T1000 (cell line): ENCODE data around the gene ARFGAP3.
"Not testable (repeated sequence)": the region's sequence is repeated elsewhere in the genome, so short reads cannot be mapped to it uniquely, and the experiment has no call there.

Experiments used
- DNase-seq: peaks from one replicate; lab custom pipeline; 2025; ENCODE audit warnings: mixed read lengths; lab: John Stamatoyannopoulos, UW

Gene ARFGAP3

DNA sequence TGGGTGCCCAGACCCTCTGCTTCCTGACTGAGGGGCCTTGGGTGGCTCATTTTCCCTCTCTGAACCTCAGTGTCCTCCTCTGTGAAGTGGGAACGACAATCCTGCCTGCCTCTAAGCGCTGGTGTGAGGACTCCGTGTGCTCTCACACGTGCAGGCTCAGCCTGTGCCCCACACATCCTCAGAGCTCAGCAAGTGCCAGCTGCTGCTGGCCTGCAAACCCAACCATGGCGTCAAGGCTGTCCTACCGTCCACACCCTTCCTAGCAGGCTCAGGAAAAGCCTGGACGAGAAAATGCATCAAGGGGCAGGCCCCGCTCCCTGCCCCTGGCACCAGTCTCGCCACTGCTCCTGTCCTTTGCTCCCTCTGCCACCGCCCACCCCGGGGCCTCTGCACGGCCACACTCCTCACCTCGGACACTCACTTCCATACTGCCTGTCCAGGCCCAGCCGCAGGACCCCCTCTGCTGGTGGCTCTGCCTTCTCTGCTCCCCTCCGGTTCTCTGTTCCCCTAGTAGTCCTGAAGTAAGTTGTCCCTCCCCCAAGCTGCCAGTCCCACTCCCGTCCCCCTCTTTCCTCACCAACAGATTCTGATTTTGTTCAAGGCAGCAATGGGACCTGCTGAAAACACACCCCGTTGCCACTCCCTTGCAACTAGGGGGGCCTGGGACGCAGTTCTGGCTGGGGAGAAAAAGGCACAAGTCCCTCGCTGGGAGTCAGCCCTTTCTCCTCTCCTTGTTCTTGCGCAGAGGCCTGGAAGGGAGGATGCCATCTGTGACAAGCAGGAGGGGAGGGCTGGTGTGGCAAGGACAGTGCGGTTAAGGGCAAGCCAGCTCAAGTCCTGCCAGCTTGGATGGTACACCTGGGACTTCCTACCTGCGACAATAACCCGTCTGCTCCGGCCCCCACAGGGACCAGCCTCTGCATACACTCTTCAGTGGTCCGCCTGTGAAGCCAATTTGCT is 62.2 kb downstream of the ARFGAP3 start:
- no peak for DNase-seq

DNA sequence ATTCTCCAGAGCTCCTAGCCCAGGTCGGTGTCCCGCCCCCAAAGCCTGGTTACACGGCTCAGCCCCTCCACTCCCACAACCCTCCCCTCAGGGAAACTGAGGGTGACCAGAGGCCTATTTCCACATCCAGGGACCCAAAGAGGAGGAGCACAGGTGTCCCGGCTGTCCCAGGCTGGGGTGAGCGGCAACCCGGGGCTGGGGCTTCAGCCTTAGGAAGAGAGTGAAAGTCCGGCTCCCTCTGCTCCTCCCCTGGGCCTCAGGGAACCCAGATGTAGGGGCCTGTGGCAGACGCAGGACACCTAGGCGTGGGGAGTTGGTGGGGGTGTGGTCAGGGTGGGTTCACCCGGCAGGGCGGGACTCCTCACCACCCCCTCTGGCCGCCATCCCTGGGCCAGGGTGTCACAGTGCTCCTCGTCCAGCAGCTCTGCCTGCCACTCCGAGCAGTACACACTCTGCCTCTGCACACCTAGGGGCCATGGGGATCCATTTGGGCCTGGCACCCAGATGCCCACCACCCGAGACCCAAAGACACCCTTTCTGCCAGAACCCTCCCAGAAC is 63.1 kb downstream of the ARFGAP3 start:
- DNase-seq, result no peak

DNA sequence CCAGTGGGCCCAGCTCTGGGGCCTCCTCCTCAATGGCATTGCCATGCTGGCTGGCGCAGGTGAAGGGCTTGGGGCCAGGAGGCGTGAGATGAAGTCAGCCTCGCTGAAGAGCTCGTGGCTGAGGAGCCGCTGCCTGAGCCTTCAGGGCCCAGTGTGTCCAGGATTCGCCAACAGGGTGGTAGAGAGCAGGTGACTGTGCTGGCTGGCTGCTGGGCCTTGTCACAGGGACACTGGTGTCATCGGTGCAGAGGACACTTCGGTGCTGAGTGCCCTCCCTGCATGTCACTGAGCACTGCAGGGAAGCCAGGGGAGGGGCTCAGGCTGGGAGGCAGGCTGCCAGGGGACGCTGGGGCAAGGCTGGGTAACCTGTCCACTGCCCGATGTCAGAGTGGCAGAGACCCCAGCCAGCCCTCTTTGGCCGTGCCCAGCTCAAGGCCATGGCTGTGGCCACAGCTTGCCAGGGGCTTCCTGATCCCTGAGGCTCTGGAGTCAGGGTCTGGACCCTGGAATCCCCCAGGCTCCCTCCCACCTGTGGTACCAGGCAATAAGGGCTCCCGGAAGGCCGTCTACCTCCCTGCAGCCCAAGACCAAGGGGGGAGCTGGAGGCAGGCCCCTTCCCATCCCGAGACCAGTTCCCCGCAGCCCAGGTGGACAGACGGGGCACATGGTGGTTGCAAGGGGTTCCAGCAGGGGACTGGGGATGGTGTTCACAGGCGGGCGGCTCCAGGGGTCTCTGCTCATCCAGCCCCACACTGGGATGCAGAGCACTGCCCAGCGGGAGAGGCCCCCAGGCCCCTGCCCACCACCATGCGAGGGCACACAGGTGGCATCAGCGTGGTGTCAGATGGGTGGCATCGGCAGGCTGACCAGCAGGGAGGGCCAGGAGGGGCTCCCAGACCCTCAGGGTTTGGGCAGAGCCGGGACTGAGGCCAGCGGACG is 63.9 kb downstream of the ARFGAP3 start:
- DNase-seq, result no peak

DNA sequence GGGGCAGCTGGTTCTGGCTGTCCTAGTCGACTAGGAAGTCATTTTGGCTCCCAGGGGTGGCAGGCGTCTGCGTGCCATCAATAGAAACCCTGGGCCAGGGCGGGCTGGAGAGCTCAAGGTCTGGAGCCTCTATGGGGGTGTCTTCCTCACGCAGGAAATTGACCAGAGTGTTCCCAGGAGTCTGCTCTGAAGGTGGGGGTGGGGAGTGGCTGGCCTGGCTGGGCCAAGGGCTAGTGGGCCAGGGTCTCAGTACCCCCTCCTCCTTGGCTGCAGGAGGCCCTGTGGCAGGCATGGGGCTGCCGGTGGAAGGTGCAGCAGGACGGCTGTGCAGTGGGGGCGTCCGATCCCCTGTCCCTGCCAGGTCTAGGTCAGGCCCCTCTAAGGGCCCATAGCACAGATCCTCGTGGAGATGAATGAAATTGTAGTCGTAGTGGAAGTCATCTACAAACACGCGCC is 64.6 kb downstream of the ARFGAP3 start:
- DNase-seq, result no peak

DNA sequence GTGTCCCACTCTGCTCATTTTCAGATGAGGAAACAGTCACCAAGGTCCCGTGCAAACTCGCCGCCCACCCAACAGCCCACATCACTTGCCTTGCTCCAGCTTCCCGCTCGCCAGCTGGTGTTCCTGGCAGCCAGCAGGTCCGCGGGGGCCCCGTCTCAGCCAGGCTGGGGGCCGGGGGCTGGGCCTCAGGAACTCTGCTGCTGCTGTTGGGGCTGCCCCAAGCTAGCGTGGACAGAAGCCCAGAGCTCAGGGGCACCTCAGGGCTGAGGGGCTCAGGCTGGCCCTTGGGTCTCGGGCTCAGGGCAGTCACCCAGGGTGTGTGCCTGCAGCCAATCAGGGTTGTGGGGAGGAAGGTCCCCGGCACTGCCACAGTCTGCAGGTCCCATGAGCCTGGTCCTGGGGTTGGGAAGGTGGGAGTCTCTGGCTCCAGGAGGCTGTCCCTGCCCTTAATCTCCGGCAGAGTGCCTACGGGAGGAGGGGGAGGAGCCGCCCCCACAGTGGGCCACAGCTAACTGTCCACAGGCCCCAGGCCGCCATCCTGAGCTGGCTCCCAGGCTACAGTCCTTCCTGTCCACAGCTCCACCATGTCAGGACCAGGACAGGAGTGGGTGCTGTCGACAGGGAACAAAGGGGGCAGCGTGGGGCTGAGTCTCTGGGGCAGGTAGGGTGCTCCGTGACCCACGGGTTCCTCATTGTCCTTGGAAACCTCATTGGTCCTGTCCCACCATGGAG is 65.2 kb downstream of the ARFGAP3 start:
- DNase-seq, result no peak

DNA sequence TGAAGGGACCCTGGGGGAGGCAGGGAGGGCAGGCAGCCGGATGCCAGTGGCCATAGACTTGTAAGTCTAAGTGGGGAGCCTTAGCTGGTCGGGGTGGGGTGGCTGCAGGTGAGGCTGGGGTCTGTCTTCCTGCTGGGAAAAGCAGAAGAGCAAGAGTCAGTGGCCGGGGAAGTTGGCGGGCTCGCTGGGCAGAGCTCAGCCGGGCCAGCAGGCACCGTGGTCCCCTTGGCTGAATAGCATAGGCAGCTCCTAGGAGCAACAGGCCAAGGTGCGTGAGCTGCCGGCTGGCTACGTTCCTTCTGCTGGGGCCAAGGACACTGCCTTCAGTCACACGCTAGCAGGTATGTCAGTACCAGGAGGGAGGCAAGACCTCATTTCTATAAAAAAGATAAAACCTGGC is 68.6 kb downstream of the ARFGAP3 start:
- no peak for DNase-seq

DNA sequence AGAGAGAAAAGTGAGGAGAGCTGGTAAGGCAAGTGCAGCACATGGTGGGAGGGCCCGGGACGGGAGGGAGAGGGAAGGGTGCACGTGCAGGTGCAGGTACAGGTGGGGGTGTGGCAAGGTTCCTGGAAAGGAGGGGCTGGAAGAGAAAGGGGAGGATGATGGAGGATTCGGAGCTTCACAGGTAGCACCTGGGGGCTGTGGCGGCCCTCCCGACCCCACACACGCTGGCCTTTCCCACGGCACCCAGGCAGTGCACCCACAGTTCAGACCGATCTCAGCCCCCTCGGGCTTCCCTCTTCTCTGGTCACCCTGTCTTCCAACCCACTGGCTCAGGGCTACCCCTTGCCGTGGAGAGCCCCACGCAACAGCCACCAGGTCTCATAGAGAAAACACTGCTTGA is 69.1 kb downstream of the ARFGAP3 start:
- no peak for DNase-seq

DNA sequence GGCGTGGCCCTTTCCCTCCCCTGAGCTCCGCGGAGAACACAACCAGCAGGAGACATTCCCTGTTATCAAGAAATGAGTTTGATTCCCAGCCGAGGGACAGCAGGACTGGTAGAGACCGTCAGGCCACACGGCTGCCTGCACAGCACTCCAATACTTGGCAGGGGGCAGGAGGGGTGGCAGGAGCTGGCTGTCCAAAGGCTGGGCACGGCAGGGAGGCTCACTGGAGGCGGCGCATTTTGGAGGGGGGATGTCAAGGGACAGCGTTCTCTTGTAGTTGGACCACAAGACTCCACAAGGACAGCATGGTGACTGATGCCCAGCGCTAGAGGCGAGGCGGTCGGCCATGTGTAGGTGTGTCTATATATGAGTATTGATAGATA is 69.7 kb downstream of the ARFGAP3 start:
- no peak for DNase-seq

DNA sequence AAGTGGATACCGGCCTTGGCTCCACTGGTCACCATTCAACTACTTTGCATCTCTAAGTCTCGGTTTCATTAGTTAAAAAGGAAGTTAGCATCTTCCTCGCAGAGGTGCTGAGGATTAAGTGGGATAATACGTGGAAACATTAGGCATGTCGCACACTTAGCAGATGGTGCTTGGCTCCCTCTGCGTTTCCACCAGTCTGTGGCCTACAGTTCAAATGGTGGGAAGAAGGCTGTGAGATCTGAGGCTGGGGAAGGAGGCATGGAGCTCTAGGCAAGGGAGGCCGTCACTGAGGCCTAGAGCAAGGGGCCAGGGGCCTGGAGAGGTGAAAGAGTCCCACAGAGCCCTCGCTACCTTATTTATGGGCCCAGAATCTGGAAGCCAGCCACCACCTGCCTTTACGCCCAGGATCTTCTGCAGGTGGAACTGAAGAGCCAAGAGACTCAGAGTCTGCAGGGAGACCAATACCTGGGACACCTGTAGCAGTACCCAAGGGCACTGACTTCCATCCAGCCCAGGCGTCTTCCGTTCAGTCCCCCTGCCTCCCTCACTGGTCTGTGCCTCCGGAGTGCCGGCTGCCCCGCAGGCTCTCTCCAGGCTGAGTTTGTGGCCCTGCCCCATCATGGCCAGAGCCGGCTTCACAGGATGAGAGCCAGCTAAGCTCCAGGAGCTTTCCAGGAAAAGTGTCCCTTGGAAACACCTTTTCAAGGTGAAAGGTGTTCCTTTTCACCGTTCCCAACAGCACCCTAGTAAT is 70.3 kb downstream of the ARFGAP3 start:
- no peak for DNase-seq

DNA sequence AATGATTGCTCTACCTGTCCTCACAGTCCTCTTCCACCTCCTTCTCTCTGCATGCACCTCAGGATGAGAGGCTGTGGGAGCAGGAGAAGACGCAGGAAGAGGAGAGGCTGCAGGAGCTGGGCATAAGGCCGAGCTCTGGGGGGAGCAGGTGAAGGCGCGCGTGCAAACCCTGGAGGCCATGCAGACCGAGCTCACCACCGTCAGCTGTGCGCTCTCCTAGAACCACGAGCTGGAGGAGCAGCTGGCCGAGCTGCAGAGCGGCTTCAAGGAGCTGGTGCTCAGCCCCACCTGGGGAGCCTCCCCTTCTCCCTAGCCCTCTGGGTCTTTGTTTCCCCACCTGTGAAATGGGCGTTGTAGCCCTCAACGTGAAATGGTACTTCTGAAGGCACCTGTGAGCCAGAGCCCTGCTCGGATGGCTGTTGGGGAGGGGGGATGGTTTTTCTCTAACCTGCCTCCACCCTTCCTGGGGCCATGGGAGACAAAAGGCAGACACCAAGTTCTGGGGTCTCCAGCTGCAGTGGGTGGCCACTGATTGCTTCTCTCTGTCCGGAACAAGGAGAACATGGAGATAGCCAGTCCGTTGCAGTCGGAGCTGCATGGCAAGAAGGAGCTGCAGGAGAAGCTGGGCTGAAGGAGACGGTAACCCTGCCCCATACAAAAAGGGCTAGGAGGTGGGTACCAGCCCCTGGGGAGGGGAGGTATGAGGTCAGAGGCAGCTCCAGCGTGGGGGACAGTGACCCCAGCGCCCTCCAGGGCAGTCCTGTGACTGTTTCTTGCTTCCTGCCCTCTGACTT is 71.2 kb downstream of the ARFGAP3 start:
- no peak for DNase-seq

DNA sequence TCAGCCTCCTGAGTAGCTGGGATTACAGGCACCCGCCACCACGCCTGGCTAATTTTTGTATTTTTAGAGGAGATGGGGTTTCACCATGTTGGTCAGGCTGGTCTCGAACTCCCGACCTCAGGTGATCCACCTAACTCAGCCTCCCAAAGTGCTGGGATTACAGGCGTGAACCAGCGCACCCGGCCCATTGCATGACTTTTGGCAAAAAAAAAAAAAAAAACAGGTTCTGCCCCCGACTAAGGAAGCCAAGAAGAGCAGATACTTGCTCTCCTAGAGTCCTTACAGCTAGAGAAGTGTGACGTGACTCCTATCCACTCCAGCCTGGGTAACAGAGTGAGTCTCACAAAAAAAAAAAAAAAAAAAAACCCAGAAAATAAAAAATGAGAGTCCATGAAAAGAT is 74.8 kb downstream of the ARFGAP3 start:
- DNase-seq, result not testable (repeated sequence)

DNA sequence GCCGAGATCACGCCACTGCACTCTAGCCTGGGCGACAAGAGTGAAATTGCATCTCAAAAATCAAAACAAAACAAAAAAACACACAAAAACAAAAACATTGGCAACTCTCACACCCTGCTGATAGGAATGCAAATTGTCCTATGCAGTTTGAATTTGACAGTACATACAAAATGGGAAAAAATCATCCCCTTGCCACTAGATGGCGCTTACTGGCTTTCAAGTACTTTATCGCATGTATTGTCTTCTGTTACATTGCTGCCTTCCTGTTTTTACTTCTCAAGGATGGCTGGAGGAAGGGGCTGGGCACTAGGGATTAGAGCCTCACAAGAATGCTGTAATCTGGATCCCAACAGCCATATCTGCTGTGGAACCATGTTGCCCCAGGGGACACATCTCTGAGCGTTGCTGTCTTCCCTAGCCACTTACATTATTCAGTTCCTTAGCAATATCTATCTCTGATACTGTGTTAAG is 77.0 kb downstream of the ARFGAP3 start:
- DNase-seq, result peak; percentile 54

DNA sequence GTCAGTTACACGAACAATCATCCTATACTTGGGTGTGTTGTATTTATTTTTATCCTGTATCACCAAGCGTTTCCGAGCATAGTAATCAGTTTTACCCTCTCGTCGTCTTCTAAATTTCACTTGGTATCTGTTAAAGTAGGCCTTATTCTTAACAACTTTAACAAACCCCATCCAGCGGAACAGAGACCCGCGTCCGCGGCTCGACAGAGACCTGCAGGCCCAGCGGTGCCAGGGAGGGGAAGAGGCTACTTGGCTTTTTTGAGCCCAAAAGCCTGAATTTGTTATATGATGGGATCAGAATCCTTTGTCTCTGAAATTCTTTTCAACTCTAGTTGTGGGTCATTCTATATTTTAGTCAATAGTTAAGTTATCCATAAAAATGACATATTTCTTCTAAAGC is 79.9 kb downstream of the ARFGAP3 start:
- DNase-seq, result no peak

DNA sequence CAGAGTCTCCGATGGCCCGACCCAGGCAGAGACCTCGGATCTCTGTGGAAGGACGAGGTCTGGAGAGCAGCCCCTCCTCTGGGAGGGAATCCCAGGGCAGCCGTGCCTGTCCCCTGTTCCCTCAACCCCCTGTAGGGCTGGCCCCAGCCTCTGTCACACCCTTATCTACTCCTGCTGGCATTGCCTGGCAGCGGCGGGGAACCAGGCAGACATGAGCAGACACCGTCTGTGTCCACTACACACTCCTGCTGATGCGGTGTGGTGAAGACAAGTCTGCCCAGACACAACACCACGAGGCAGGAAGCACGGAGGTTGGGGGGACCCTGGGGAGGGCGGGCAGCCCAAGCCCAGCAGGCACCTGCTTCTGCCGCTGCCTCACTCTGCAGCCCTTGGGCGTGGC is 83.9 kb downstream of the ARFGAP3 start:
- DNase-seq, result no peak

DNA sequence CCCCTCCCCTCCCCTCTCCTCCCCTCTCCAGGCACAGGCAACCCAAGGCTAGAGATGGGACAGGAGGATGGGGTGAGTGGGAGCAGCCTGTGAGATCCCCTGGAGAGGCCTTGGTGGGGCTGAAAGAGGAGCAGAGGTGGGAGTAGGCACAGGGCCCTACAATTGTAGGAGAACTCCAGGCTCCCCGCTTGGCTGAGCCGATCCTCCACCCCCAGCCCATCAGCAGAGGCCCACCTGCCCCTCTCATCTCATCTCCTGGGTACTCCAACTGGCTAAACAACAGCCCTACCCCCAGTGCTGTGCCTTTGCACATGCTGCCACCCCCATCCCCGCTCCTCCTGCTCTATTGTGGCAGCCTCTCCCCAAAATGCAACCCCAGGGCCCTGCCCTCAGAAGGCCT is 84.4 kb downstream of the ARFGAP3 start:
- no peak for DNase-seq

DNA sequence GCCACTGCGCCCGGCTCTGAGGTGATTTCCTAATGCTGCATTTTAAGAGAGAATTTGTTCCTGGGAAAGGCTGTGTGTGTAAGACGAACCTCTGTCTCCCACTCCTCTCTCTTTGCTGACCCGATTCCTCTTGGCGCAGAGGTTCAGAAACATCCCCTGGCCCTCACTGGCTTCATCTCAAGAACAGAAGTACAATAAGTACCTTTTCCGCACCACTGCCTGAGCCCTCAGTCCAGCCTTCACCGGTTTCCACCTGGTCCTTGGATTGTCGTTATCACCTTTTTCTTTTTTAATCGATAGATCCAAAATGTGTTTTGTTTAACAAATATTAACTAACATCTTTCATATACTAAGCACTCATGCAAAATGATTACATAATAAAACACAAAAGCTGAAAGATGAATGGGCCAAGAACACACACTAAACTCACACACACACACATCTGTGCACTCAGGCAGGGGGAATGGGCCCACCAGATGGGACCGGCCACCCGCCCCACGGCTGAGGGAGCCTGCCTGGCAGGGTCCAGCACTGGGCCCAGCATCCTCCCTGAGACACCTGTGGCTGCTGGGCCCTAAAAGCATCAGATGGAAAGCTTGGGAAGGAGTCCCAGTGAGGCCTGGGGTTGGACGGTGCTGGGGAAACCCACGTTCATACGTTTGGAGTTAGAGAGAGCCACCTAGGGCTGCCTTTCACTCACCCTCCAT is 86.0 kb downstream of the ARFGAP3 start:
- DNase-seq, result no peak

DNA sequence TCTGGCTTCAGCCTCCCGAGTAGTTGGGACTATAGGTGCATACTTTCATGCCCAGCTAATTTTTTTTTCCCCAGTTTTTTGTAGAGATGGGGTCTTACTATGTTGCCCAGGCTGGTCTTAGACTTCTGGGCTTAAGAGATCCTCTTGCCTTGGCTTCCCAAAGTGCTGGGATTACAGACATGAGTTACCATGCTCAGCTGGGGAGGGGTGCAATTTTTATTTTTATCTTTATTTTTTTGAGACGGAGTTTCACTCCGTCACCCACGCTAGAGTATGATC is 86.7 kb downstream of the ARFGAP3 start:
- no peak for DNase-seq

DNA sequence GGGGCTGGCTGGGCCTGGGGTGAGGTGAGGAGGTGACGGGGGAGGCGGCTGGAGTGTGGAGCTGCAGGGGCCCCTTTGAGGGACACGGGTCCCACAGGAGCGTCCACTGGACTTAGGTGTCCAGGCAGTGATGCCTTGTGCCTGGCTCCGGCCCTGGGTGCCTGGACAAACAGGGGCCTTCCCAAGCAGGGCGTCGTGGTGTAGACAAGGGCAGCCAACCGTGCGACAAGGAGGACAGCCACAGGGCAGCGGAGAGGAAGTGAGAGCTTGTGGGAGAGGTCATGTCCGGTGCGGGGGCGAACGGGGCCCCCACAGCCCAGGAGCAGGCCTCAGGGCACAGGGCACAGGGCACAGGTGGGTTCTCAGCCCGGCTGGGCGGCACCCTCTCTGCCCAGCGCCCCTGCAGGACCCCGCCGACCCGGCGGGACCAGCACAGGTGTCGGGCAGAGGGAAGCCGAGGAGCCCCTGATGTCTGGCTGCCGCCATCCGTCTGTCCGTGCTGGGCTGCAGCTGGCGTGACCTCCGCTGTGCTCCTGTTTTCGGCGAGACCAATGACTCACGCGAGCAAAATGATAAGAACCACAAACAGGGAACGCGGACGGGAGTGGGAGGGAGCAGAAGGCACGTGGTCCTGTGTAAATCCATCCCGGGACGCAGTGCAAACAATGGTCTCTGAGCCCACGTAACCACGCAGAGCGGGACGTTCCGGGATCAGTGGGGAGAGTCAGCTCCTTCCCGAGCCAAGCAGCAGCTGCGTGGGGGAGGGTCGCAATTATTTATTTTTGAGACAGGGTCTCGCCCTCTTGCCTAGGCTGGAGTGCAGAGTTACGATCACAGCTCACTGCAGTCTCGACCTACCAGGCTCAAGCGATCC is 87.3 kb downstream of the ARFGAP3 start:
- DNase-seq, result peak; percentile 44

DNA sequence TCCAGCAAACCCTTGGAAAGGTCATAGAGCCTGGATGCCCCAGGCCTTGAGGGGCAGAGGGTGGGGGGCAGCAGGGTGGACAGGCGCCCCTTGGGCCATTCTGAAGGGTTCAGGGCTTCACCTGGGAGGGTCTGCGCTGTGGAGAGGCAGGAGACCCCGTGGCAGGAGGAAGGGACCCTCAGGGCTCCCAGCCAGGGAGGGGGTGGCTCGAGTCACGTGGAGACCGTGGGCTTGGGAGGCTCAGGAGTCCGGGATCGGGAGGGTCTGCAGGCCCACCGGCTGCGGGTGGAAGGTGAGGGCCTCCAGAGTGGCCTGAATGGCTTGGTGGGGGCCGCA is 87.9 kb downstream of the ARFGAP3 start:
- DNase-seq, result no peak
